Measurements from ENCODE around the gene TM9SF1. TPM values are rescaled to one million over a fixed set of nuclear protein-coding genes. Genes with fewer than 3 reads are reported as not detected.

Gene TM9SF1
- total and polyA plus RNA-seq, 7 donors = 7.9 to 37.2 (median 33.5) TPM

GRCh38 chr14:24146978-24147760 lies 48.1 kb downstream of the TM9SF1 start, which contains the start of gene RNF31:
Gene RNF31 (plus strand): TSS chr14:24147498. CDS start chr14:24147699, 201 bp downstream.
- TF ChIP-seq POLR2A (IDR thresholded peaks at IDR 0.05) (peak; percentile 32 to 70), CTCF (IDR thresholded peaks at IDR 0.05) (no peak), POLR2AphosphoS5 (IDR thresholded peaks at IDR 0.05) (peak; percentile 63 to 85 (median 75))
- H3K27ac ChIP-seq = peak within 1 kb of the TSS; percentile 92 to 96 (median 95)
- H3K4me3 ChIP-seq = peak within 1 kb of the TSS; percentile 58 to 98 (median 77)
- peak; percentile 100 for DNase-seq
- 0 to 1% methylated on average over 57 of the region's 57 CpGs for WGBS, 2 donors
- intact Hi-C loops (cut with DNase I) = loop anchor here (2.0 to 10.0 kb wide), 4 partner anchors 14 to 842 kb away; partner anchors contain the start of genes BCL2L2, GMPR2, IRF9 and NEDD8
- H3K9me3 ChIP-seq = no peaks in the 10 kb centered on the region
- H3K36me3 ChIP-seq = peaks cover 17 to 47% (median 32%) of the 10 kb centered on the region in 4 donors
- H3K27me3 ChIP-seq = no peaks in the 10 kb centered on the region
- H3K4me1 ChIP-seq = peaks cover 0 to 46% (median 35%) of the 10 kb centered on the region in 4 donors

- Histone ChIP-seq H3K27ac (peak within 1 kb of the TSS; percentile 92 to 96 (median 95)), H3K36me3 (peaks cover 11 to 41% (median 26%) of the 10 kb centered on the region in 4 donors), H3K9me3 (no peaks in the 10 kb centered on the region), H3K27me3 (no peaks in the 10 kb centered on the region), H3K4me3 (peak within 1 kb of the TSS; percentile 58 to 98 (median 77)), H3K4me1 (peaks cover 0 to 49% (median 37%) of the 10 kb centered on the region in 4 donors)
- 0% methylated on average over 25 of the region's 25 CpGs for WGBS, 2 donors
- TF ChIP-seq POLR2A (IDR thresholded peaks at IDR 0.05) (peak in 1 of 2 donors; percentile 26), POLR2AphosphoS5 (IDR thresholded peaks at IDR 0.05) (peak; percentile 44 to 76 (median 48)), EP300 (IDR thresholded peaks at IDR 0.05) (no peak), CTCF (IDR thresholded peaks at IDR 0.05) (no peak)
- intact Hi-C loops (cut with DNase I) = loop anchor here (2.0 to 10.0 kb wide), 4 partner anchors 14 to 842 kb away; partner anchors contain the start of genes BCL2L2, GMPR2, IRF9 and NEDD8
- peak; percentile 98 for DNase-seq
Observed at GRCh38 chr14:24146453-24146977, 48.7 kb downstream of the TM9SF1 start, which contains the start of gene PSME2. Gene PSME2 (minus strand): TSS chr14:24146610. CDS start chr14:24146581, 29 bp downstream.

DNA sequence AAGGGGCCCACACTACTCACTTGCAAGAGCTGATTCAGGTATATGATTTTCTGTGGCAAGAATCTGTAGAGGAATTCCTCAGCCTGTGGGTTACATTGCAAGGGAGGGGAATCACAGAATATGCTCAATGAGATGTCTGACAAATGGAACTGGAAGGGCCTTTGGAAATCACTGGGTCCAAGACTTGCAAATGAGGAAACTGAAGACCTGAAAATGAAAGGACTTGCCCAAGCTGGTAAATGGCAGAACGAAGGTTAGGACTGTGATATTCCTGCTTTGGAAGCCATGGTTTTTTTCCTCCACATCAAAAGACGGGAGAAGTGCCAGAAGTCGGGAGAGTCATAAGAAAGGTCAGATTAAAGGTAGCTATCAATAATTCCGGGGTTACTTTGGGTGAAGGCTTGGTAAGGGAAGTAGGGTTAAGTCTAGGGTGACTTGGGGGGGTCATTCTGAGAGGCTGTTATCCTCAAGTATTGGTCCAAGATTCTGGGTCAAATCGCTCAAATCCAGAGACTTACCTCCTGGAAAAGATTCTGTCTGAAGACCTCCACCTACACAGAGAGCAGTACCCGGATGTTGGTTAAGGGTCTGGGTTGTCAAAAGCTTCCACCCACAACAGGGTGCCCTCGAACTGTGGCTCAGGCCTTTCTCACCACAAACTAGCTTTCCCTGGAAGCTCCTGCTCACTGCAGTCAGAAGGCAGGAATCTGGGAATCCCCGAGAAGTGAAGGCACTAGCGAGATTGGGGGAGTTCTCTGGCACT lies 49.4 kb downstream of the TM9SF1 start:
- H3K36me3 ChIP-seq = peaks cover 4 to 34% (median 20%) of the 10 kb centered on the region in 4 donors
- WGBS, 2 donors = 3 to 13% methylated on average over 9 of the region's 9 CpGs
- intact Hi-C loops (cut with DNase I) = loop anchor here (2.0 to 10.0 kb wide), 4 partner anchors 15 to 841 kb away; partner anchors contain the start of genes BCL2L2, GMPR2, IRF9 and NEDD8

More for the DNA sequence above, 49.4 kb downstream of the TM9SF1 start:
- Histone ChIP-seq H3K9me3 (no peaks in the 10 kb centered on the region), H3K27me3 (no peaks in the 10 kb centered on the region), H3K4me1 (peaks cover 0 to 52% (median 37%) of the 10 kb centered on the region in 4 donors), H3K27ac (peak overlapping the region; percentile 92 to 96 (median 95)), H3K4me3 (peak overlapping the region; percentile 58 to 98 (median 77))
- TF ChIP-seq POLR2A (IDR thresholded peaks at IDR 0.05) (no peak), POLR2AphosphoS5 (IDR thresholded peaks at IDR 0.05) (no peak), EP300 (IDR thresholded peaks at IDR 0.05) (no peak), CTCF (IDR thresholded peaks at IDR 0.05) (no peak)
- DNase-seq = no peak

Data from sigmoid colon (tissue), 7 donors.